Activated CD4-positive, alpha-beta T cell treated with anti-CD3 and anti-CD28 coated beads for 36 hours (primary cell): ENCODE data around the gene GABRD. TPM values are rescaled to one million over a fixed set of nuclear protein-coding genes. Genes with fewer than 3 reads are reported as not detected.

Experiments used
- ATAC-seq: fragments of 200-7000 bp; cut with Tn5 transposase; one replicate; pipeline ENCODE4 v1.10.0; 2021; ENCODE audit warnings: mild to moderate bottlenecking, moderate library complexity
- CTCF ChIA-PET: fragments of 350-600 bp; sonication (Branson Sonifier 250); formaldehyde crosslinking; loops from one replicate; lab custom pipeline; 2021; ENCODE audit warnings: antibody characterized with exemption; lab: Charles Lee
- POLR2A ChIA-PET: fragments of 350-600 bp; sonication (Branson Sonifier 250); formaldehyde crosslinking; loops from one replicate; lab custom pipeline; 2021; ENCODE audit warnings: antibody characterized with exemption, inconsistent platforms; lab: Charles Lee
- DNase-seq: peaks from one replicate; pipeline ENCODE4 v3.0.0-alpha.2; 2020
- H3K27ac Mint-ChIP-seq: one replicate; pipeline ENCODE4 v1.8.0; 2021; ENCODE audit warnings: mixed read lengths
- H3K27me3 Mint-ChIP-seq: one replicate; pipeline ENCODE4 v1.8.0; 2021; ENCODE audit warnings: mixed read lengths
- H3K36me3 Mint-ChIP-seq: one replicate; pipeline ENCODE4 v1.8.0; 2021; ENCODE audit warnings: low read depth, mixed read lengths
- H3K4me1 Mint-ChIP-seq: one replicate; pipeline ENCODE4 v1.8.0; 2021; ENCODE audit warnings: mixed read lengths
- H3K4me3 Mint-ChIP-seq: one replicate; pipeline ENCODE4 v1.8.0; 2021; ENCODE audit warnings: mild to moderate bottlenecking, moderate library complexity, mixed read lengths
- H3K9me3 Mint-ChIP-seq: one replicate; pipeline ENCODE4 v1.8.0; 2021; ENCODE audit warnings: low read depth, mixed read lengths
- intact Hi-C, 2 experiments: fragments of 100-400 bp; cut with DNase I in 1 of 2; cut with micrococcal nuclease in 1 of 2; formaldehyde crosslinking; loops; one replicate each; pipeline versions ENCODE4 v1.14.2 to v1.15.1; 2022 to 2024; cut with DNase I, micrococcal nuclease
- total RNA-seq, 2 experiments: library from RNA; stranded (reverse); gene quantifications; one replicate each; pipeline ENCODE4 v1.2.3, GENCODE V29; 2021

The GABRD gene
- total RNA-seq, 2 experiments from 2014 or later: not detected

DNA sequence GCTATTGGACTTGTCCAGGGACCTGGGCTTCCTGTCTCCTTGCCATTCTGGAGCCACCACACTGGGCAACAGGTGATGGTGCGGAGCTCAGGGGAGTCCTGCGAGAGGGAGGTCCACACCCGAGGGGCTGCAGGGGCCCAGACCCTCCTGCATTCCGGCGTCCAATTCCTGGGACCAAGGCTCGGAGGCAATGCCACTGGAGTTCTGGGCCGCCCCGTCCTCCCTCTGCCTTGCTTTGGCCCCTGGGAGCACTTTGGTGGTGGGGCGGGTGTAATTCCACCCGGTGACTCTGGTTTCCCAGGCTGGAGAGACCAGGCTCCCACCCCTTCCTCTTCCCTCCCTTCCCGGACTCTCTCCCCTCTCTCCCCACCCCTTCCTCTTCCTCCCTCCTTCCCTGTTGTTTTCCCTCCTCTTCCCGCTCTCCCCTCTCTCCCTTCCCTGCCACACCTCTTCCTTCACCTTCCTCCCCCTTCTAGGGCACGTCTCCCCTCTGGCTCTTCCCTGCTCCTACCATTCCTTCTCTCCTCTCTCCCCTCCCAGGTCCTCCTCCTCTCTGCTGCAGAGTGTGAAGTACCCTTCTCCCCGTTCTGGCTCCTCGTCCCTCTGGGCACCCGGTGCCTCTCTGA, 33.0 kb downstream of the GABRD start:
- peaks cover 13% of the 10 kb centered on the region for H3K4me1 Mint-ChIP-seq
- H3K4me3 Mint-ChIP-seq: peak overlapping the region; percentile 56
- ChIA-PET CTCF (interaction anchor here (0.7 to 1.0 kb wide), 2 partner anchors 122 to 242 kb away, joined by 3 read pairs; no protein-coding TSS in a partner anchor), POLR2A (no interaction called here)
- intact Hi-C loops: no loop called here
- H3K9me3 Mint-ChIP-seq: no peaks in the 10 kb centered on the region
- ATAC-seq: no peak
- peaks cover 11% of the 10 kb centered on the region for H3K27me3 Mint-ChIP-seq
- no peaks in the 10 kb centered on the region for H3K36me3 Mint-ChIP-seq
- H3K27ac Mint-ChIP-seq: no peak overlapping the region
- no peak for DNase-seq

GRCh38 chr1:2052756-2053155, 33.6 kb downstream of the GABRD start:
- ChIA-PET POLR2A (no interaction called here), CTCF (no interaction called here)
- ATAC-seq: no peak
- intact Hi-C loops: no loop called here
- Mint-ChIP-seq H3K36me3 (no peaks in the 10 kb centered on the region), H3K27me3 (peaks cover 11% of the 10 kb centered on the region), H3K27ac (no peak overlapping the region), H3K9me3 (no peaks in the 10 kb centered on the region), H3K4me3 (no peak overlapping the region), H3K4me1 (peaks cover 13% of the 10 kb centered on the region)
- no peak for DNase-seq

DNA sequence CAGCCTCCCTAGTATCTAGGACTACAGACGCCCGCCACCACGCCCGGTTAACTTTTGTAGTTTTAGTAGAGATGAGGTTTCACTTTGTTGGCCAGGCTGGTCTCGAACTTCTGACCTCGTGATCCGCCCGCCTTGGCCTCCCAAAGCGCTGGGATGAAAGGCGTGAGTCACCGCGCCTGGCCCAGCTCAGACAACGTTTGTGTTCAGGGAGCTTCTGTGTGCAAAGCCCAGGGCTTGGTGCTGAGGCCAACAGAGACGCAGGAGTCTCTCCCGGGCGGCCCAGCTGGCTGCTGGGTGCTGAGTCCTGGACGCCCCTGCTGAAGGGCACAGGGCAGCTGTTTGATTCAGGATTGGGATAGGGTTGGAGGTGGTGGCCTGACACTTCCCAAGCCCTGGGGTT, 34.1 kb downstream of the GABRD start:
- Mint-ChIP-seq H3K9me3 (no peaks in the 10 kb centered on the region), H3K36me3 (no peaks in the 10 kb centered on the region), H3K27ac (no peak overlapping the region), H3K27me3 (peaks cover 10% of the 10 kb centered on the region), H3K4me3 (no peak overlapping the region), H3K4me1 (peaks cover 13% of the 10 kb centered on the region)
- intact Hi-C loops: no loop called here
- ATAC-seq: no peak
- ChIA-PET POLR2A (no interaction called here), CTCF (no interaction called here)
- DNase-seq: no peak

GRCh38 chr1:2053784-2054376, 34.7 kb downstream of the GABRD start:
- no peaks in the 10 kb centered on the region for H3K9me3 Mint-ChIP-seq
- no peak for ATAC-seq
- H3K27ac Mint-ChIP-seq: no peak overlapping the region
- no peak for DNase-seq
- peaks cover 6% of the 10 kb centered on the region for H3K27me3 Mint-ChIP-seq
- intact Hi-C loops: no loop called here
- no peak overlapping the region for H3K4me3 Mint-ChIP-seq
- no peaks in the 10 kb centered on the region for H3K36me3 Mint-ChIP-seq
- peaks cover 9% of the 10 kb centered on the region for H3K4me1 Mint-ChIP-seq
- CTCF ChIA-PET: no interaction called here
- POLR2A ChIA-PET: interaction anchor here (0.7 kb wide), 1 partner anchor 1561 kb away, joined by 4 read pairs; no protein-coding TSS in a partner anchor

- intact Hi-C loops: no loop called here
- H3K36me3 Mint-ChIP-seq: no peaks in the 10 kb centered on the region
- CTCF ChIA-PET: no interaction called here
These were observed 35.4 kb downstream of the GABRD start for GRCh38 chr1:2054560-2054959.

DNA sequence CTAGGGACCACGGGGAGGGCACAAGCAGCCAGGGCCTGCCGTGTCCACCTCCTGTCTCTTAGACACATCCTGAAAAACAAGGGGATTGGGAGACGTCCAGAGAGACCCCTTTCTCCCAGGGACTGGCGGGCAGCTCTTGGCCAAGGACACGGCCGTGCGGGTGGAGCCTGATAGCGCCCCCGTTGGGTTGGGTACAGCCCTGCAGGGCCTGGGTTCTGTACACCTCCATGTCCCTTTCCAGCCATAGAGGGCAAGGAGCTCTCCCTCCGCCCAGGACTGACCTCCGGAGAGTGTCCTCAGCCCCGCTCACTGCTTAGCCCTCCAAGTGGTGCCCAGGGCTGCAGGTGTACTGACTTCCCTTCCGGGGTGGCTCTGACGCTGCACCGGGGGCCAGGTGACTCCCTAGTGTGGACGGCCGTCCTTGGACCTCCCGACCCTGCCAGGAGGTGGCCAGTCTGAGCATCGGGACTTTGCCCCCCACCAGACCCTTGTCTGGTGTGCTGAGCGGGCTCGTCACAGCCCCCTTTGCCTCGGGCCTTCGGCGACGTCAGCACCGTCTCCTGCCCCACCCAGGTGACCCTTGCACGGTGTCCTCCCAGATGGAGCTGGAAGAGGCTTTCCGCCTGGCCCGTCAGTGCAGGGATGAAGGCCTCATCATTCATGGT, 36.9 kb downstream of the GABRD start:
- Mint-ChIP-seq H3K4me3 (no peak overlapping the region), H3K36me3 (no peaks in the 10 kb centered on the region), H3K27ac (no peak overlapping the region), H3K4me1 (peaks cover 3% of the 10 kb centered on the region), H3K27me3 (no peaks in the 10 kb centered on the region), H3K9me3 (no peaks in the 10 kb centered on the region)
- intact Hi-C loops: no loop called here
- no peak for DNase-seq
- ChIA-PET CTCF (interaction anchor here (0.7 to 1.5 kb wide), 2 partner anchors 11 to 15 kb away, joined by 3 to 5 read pairs; no protein-coding TSS in a partner anchor), POLR2A (no interaction called here)
- ATAC-seq: no peak

More at GRCh38 chr1:2054560-2054959, 35.4 kb downstream of the GABRD start:
- Mint-ChIP-seq H3K27me3 (no peaks in the 10 kb centered on the region), H3K9me3 (no peaks in the 10 kb centered on the region), H3K4me3 (no peak overlapping the region), H3K4me1 (peaks cover 3% of the 10 kb centered on the region), H3K27ac (no peak overlapping the region)
- ATAC-seq (no peak), DNase-seq (no peak)
- POLR2A ChIA-PET: interaction anchor here (0.7 kb wide), 1 partner anchor 1560 kb away, joined by 4 read pairs; no protein-coding TSS in a partner anchor

DNA sequence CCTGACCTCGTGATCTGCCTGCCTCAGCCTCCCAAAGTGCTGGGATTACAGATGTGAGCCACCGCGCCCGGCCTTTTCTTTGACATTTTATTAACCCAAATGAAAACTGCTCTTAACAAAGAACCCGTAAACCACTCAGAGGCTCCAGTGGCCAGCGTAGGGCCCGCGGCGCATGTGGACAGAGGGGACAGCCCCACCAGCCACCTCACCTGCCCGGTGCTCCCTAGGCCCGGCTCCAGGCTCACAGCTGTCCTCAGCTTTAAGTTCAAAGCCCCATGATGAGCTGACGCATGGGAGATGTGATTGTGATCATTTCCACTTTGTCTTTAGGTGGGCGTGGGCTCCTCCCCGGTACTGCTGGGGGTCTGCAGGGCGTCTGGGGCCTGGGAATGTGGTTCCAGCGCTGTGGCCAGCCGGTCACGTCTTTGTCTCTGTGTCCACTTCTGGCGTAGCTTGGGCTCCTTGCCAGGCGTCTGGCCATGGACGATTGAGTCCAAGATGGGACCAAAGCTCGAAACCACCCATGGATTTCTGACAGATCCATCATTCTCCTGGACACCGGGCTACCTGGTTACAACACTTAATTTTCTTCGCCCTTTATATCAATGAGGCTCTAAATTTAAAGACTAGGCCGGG, 37.9 kb downstream of the GABRD start:
- peaks cover 2% of the 10 kb centered on the region for H3K4me1 Mint-ChIP-seq
- H3K27me3 Mint-ChIP-seq: no peaks in the 10 kb centered on the region
- no peak overlapping the region for H3K27ac Mint-ChIP-seq
- DNase-seq: no peak
- ChIA-PET POLR2A (no interaction called here), CTCF (interaction anchor here (0.7 to 1.5 kb wide), 2 partner anchors 12 to 23 kb away, joined by 4 to 5 read pairs; no protein-coding TSS in a partner anchor)
- no peaks in the 10 kb centered on the region for H3K9me3 Mint-ChIP-seq
- no peak for ATAC-seq
- no peak overlapping the region for H3K4me3 Mint-ChIP-seq
- intact Hi-C loops: no loop called here
- H3K36me3 Mint-ChIP-seq: peaks cover under 1% of the 10 kb centered on the region

DNA sequence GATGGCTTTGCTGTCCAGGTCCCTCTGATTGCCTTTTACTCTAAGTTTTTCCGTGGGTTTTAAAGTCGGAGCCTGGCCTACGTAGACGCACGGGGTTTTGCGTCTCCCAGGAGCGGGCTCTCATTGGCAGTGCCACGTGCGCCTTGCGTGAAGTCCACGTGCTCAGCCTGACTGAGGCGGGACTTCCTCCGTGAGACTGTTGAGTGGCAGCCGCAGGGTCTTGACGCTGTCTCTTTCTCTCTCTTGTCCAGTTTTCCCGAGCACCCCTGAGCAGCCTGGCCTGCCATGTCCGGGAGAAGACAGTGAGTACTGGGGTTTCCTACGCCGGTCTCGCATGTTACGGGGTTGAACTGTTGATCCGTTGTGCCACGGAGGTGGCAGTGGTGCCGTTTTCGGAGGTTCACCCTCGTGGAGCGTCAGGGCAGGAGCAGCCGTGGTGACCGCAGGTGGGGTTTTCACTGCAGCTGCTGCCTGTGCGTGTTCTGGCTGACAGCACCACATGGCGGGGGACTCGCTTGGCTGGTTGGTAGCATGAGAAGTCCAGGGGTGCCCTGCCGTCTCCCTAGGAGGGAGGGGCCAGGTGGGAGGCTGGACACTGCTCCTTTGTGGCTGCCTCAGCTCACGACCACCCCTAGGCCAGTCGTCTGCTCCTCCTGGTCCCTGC, 40.3 kb downstream of the GABRD start:
- Mint-ChIP-seq H3K9me3 (no peaks in the 10 kb centered on the region), H3K27me3 (no peaks in the 10 kb centered on the region), H3K36me3 (peaks cover 11% of the 10 kb centered on the region), H3K4me3 (no peak overlapping the region), H3K27ac (no peak overlapping the region), H3K4me1 (no peaks in the 10 kb centered on the region)
- ATAC-seq (no peak), DNase-seq (no peak)
- CTCF ChIA-PET: no interaction called here
- intact Hi-C loops: no loop called here
- POLR2A ChIA-PET: no interaction called here

DNA sequence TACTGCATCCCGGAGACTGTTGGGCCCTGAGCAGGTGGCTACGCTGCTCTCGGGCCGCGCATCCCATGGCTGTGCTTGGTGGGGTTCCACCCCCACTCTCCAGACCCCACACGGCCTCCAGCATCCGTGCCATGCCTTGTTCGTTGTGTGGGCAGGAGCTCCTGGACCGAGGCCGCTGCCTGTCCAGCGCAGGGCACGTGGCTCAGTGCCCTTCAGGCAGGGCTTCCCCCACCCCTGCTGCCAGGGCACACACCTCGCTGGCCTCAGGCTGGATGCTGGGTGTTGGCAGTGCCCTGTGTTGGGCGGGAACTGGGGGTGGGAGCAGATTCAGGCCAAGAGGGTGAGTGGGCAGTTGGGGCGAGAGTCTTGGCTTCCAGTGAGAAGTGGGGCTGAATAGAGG, 40.9 kb downstream of the GABRD start:
- intact Hi-C loops: no loop called here
- no peak for DNase-seq
- Mint-ChIP-seq H3K4me3 (no peak overlapping the region), H3K27me3 (no peaks in the 10 kb centered on the region), H3K4me1 (no peaks in the 10 kb centered on the region), H3K9me3 (no peaks in the 10 kb centered on the region), H3K27ac (no peak overlapping the region), H3K36me3 (peaks cover 16% of the 10 kb centered on the region)
- POLR2A ChIA-PET: no interaction called here
- CTCF ChIA-PET: no interaction called here
- no peak for ATAC-seq

DNA sequence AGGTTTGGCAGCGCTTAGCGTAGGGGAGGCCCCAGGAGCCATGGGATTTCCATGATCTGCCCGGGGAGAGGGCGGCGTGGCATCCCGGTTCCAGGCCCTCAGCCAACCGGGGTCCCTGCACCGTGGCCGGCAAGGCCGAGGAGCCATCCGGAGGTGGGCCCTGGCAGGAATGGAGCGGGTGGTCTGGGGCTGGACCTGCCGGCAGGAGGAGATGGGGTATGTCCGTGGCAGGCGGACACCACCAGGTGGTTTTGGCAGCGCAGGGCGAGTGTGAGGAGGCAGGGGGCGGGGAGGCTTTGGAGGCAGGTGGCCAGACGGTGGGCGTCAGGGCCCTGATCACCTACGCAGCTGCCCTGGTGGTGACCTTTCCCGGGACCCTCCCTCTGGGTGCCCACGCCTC, 41.4 kb downstream of the GABRD start:
- ATAC-seq (no peak), DNase-seq (no peak)
- H3K4me3 Mint-ChIP-seq: no peak overlapping the region
- no peaks in the 10 kb centered on the region for H3K27me3 Mint-ChIP-seq
- ChIA-PET POLR2A (no interaction called here), CTCF (no interaction called here)
- peaks cover 18% of the 10 kb centered on the region for H3K36me3 Mint-ChIP-seq
- no peaks in the 10 kb centered on the region for H3K4me1 Mint-ChIP-seq
- no peak overlapping the region for H3K27ac Mint-ChIP-seq
- no peaks in the 10 kb centered on the region for H3K9me3 Mint-ChIP-seq
- intact Hi-C loops: no loop called here

DNA sequence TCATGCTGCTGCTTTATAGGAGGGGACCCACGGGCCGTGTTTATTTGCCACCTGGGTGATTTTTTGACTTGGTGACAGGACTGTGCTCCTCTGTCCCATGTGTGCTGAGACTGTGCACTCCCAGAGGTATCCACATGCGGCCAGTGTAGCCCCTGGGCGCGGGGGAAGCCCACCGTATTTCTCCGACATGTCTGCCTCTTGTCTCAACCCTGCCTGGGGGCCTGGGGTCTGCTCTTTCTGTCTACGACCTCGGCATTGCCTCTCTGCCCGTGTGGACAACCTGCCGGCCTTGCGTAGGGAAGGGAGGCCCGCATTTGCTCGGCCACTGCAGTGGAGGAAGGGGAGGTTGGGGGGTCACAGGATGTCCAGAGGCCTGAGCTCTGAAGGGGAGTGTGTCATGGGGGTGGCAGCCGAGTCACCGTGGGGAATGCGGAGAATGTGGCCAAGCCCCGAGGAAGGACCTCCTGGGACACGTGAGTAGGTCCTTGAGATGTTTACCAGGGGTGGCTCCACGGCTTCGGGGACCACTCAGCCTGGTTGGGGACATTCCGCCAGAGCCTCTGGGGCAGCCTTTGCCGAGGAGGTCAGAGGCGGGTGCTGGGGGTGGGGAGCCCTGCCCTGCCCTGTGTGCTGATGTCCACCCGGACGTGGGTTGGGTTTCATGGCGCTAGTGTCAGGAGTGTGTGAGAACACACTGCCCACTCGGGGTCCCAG, 42.1 kb downstream of the GABRD start:
- H3K4me1 Mint-ChIP-seq: no peaks in the 10 kb centered on the region
- H3K4me3 Mint-ChIP-seq: no peak overlapping the region
- intact Hi-C loops: no loop called here
- ChIA-PET CTCF (no interaction called here), POLR2A (no interaction called here)
- H3K9me3 Mint-ChIP-seq: no peaks in the 10 kb centered on the region
- DNase-seq (no peak), ATAC-seq (no peak)
- no peak overlapping the region for H3K27ac Mint-ChIP-seq
- no peaks in the 10 kb centered on the region for H3K27me3 Mint-ChIP-seq
- H3K36me3 Mint-ChIP-seq: peaks cover 24% of the 10 kb centered on the region
